LNCaP clone FGC (cell line): Measurements from ENCODE around the gene CD6.

Experiments used
- DNase-seq: peaks from one replicate; pipeline ENCODE4 v3.0.0-alpha.2; 2011; ENCODE audit warnings: low read depth
- H3K4me3 ChIP-seq: 2 replicates; pipeline ENCODE4 v1.5.1; 2011; ENCODE audit warnings: mild to moderate bottlenecking, low read depth, low read length, control low read depth
- TF ChIP-seq, protein P1 (sequence below): IDR thresholded peaks from 2 replicates; pipeline ENCODE4 v1.5.1; 2012; ENCODE audit warnings: mild to moderate bottlenecking; ENCODE audit not compliant: control insufficient read depth, insufficient read depth; ENCODE audit errors: extremely low read depth

The CD6 gene

GRCh38 chr11:60934790-60935605 is 36.5 kb upstream of the CD6 start:
- DNase-seq, result no peak
- TF ChIP-seq, protein P1, sequence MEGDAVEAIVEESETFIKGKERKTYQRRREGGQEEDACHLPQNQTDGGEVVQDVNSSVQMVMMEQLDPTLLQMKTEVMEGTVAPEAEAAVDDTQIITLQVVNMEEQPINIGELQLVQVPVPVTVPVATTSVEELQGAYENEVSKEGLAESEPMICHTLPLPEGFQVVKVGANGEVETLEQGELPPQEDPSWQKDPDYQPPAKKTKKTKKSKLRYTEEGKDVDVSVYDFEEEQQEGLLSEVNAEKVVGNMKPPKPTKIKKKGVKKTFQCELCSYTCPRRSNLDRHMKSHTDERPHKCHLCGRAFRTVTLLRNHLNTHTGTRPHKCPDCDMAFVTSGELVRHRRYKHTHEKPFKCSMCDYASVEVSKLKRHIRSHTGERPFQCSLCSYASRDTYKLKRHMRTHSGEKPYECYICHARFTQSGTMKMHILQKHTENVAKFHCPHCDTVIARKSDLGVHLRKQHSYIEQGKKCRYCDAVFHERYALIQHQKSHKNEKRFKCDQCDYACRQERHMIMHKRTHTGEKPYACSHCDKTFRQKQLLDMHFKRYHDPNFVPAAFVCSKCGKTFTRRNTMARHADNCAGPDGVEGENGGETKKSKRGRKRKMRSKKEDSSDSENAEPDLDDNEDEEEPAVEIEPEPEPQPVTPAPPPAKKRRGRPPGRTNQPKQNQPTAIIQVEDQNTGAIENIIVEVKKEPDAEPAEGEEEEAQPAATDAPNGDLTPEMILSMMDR, result no peak
- H3K4me3 ChIP-seq, result no peak overlapping the region

GRCh38 chr11:60935676-60936442 is 35.6 kb upstream of the CD6 start:
- TF ChIP-seq, protein P1, result no peak
- no peak for DNase-seq
- H3K4me3 ChIP-seq, result no peak overlapping the region

GRCh38 chr11:60936467-60937143 is 34.9 kb upstream of the CD6 start:
- TF ChIP-seq, protein P1, result no peak
- DNase-seq, result no peak
- H3K4me3 ChIP-seq, result no peak overlapping the region

GRCh38 chr11:60937144-60937527 is 34.3 kb upstream of the CD6 start:
- DNase-seq, result no peak
- no peak overlapping the region for H3K4me3 ChIP-seq
- TF ChIP-seq, protein P1, result no peak

GRCh38 chr11:60937811-60938210 is 33.7 kb upstream of the CD6 start:
- no peak for DNase-seq
- no peak overlapping the region for H3K4me3 ChIP-seq
- TF ChIP-seq, protein P1, result no peak

DNA sequence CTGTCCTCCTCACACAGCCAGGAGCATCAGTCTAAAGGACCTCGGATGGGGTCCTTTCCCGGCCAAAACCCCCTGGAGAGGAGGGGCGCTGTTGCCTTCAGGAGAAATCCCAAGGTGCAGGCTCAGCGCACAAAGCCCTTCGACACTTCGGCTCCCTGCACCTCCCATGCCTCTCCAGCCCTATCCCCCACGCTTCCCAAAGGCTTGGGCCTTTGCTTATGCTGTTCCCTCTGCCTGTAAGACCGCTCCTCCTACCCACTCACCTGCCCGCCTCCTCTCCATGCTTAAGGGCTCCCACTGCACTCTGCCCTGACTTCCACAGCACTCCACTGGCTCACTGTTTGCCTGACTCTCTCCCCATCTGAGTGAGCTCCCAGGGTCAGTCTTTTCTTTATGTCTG is 33.0 kb upstream of the CD6 start:
- TF ChIP-seq, protein P1, result no peak
- H3K4me3 ChIP-seq, result no peak overlapping the region
- DNase-seq, result no peak
